KMS-11 (cell line): ENCODE measurements around the gene FAM13C.

ENCODE experiments used
- H2AFZ ChIP-seq: fragments of 200-600 bp; sonication (generic); 2 replicates; pipeline ENCODE4 v1.6.1; 2016; ENCODE audit warnings: antibody characterized with exemption, mixed run types, low read depth
- H3K27ac ChIP-seq: fragments of 200-600 bp; sonication (generic); 2 replicates; pipeline ENCODE4 v1.6.1; 2016; ENCODE audit warnings: mild to moderate bottlenecking, mixed run types
- H3K27me3 ChIP-seq: fragments of 200-600 bp; sonication (generic); 2 replicates; pipeline ENCODE4 v1.6.1; 2017; ENCODE audit warnings: mild to moderate bottlenecking, low read depth, mixed run types, moderate library complexity; ENCODE audit not compliant: insufficient read depth
- H3K36me3 ChIP-seq: fragments of 200-600 bp; sonication (generic); 2 replicates; pipeline ENCODE4 v1.6.1; 2017; ENCODE audit warnings: mild to moderate bottlenecking, mixed run types; ENCODE audit not compliant: insufficient read depth
- H3K4me1 ChIP-seq: fragments of 200-600 bp; sonication (generic); 2 replicates; pipeline ENCODE4 v1.6.1; 2016; ENCODE audit warnings: mild to moderate bottlenecking, low read depth, mixed run types; ENCODE audit not compliant: poor library complexity, severe bottlenecking
- H3K4me2 ChIP-seq: fragments of 200-600 bp; sonication (generic); 2 replicates; pipeline ENCODE4 v1.7.0; 2016; ENCODE audit warnings: mild to moderate bottlenecking, mixed run types
- H3K4me3 ChIP-seq: fragments of 200-600 bp; sonication (generic); IDR thresholded peaks from 2 replicates; pipeline ENCODE4 v1.6.1; 2017; ENCODE audit warnings: low read depth, low read length, mixed read lengths; ENCODE audit not compliant: insufficient read depth
- H3K79me2 ChIP-seq: fragments of 200-600 bp; sonication (generic); 2 replicates; pipeline ENCODE4 v1.6.1; 2016; ENCODE audit warnings: low read depth, mixed run types; ENCODE audit not compliant: insufficient read depth
- H3K9ac ChIP-seq: fragments of 200-600 bp; sonication (generic); 2 replicates; pipeline ENCODE4 v1.6.1; 2016; ENCODE audit warnings: mild to moderate bottlenecking, mixed run types
- H4K20me1 ChIP-seq: fragments of 200-600 bp; sonication (generic); 2 replicates; pipeline ENCODE4 v1.6.1; 2016; ENCODE audit warnings: mild to moderate bottlenecking, mixed run types; ENCODE audit not compliant: insufficient read depth
- TF ChIP-seq, protein P1 (sequence below): fragments of 200-600 bp; sonication (generic); conservative IDR thresholded peaks from 2 replicates; pipeline ENCODE4 v1.6.1; 2017; ENCODE audit warnings: low read depth, mild to moderate bottlenecking, antibody characterized with exemption, low read length, moderate library complexity, mixed read lengths

FAM13C gene

DNA sequence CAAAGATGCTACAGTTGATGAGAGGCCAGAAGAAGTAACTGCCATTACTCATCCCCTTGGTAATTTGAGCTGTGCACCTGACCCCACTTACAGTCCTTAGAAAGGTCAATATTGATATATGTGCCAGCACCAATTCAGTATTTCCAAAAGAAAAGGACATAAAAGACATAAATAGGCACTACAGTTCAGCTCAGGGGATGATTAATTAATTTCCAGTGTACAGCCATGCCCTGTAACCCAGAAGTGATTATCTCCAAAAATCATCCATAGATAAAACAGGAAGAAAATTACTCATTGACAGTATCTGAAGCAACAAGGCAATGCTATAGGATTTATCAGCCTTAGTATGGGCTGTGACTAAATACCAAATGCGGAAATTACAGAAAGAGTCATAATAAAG, 103.5 kb downstream of the FAM13C start:
- H3K27me3 ChIP-seq, result no peaks in the 10 kb centered on the region
- H3K9ac ChIP-seq, result no peak overlapping the region
- no peaks in the 10 kb centered on the region for H4K20me1 ChIP-seq
- no peak overlapping the region for H3K27ac ChIP-seq
- TF ChIP-seq, protein P1, sequence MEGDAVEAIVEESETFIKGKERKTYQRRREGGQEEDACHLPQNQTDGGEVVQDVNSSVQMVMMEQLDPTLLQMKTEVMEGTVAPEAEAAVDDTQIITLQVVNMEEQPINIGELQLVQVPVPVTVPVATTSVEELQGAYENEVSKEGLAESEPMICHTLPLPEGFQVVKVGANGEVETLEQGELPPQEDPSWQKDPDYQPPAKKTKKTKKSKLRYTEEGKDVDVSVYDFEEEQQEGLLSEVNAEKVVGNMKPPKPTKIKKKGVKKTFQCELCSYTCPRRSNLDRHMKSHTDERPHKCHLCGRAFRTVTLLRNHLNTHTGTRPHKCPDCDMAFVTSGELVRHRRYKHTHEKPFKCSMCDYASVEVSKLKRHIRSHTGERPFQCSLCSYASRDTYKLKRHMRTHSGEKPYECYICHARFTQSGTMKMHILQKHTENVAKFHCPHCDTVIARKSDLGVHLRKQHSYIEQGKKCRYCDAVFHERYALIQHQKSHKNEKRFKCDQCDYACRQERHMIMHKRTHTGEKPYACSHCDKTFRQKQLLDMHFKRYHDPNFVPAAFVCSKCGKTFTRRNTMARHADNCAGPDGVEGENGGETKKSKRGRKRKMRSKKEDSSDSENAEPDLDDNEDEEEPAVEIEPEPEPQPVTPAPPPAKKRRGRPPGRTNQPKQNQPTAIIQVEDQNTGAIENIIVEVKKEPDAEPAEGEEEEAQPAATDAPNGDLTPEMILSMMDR, result no peak
- H3K36me3 ChIP-seq, result no peaks in the 10 kb centered on the region
- H2AFZ ChIP-seq, result no peak overlapping the region
- H3K4me1 ChIP-seq, result no peaks in the 10 kb centered on the region
- H3K4me2 ChIP-seq, result no peak overlapping the region
- H3K79me2 ChIP-seq, result no peaks in the 10 kb centered on the region
- H3K4me3 ChIP-seq, result no peak overlapping the region

DNA sequence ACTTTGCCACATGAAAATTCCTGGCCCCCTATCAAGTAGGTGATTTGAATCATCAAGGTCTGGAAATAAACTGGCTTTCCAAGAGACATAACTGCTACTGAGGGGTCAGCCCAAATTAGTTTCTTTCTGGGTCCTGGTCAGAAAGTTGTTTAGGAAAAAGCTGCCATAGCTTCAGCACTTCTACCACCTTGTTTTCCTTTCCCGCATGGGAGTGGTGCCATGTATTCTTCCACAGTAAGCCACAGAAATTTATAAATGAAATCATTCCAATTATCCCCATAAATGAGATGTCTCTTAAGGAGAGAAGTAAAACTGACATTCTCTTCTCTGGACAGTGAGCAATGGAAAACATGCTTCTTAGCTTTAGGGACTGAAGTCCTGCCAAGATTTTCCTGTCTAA, 105.1 kb downstream of the FAM13C start:
- no peak overlapping the region for H3K27ac ChIP-seq
- TF ChIP-seq, protein P1, result no peak
- H3K4me1 ChIP-seq, result no peaks in the 10 kb centered on the region
- no peaks in the 10 kb centered on the region for H3K27me3 ChIP-seq
- no peak overlapping the region for H3K4me2 ChIP-seq
- no peaks in the 10 kb centered on the region for H3K79me2 ChIP-seq
- H3K4me3 ChIP-seq, result no peak overlapping the region
- no peak overlapping the region for H3K9ac ChIP-seq
- H4K20me1 ChIP-seq, result no peaks in the 10 kb centered on the region
- no peaks in the 10 kb centered on the region for H3K36me3 ChIP-seq
- no peak overlapping the region for H2AFZ ChIP-seq

GRCh38 chr10:59255463-59255862, 106.9 kb downstream of the FAM13C start:
- Histone ChIP-seq H3K4me1 (no peaks in the 10 kb centered on the region), H3K9ac (no peak overlapping the region), H3K27me3 (no peaks in the 10 kb centered on the region), H3K79me2 (no peaks in the 10 kb centered on the region), H4K20me1 (no peaks in the 10 kb centered on the region), H3K36me3 (no peaks in the 10 kb centered on the region), H3K4me3 (no peak overlapping the region), H2AFZ (no peak overlapping the region), H3K27ac (no peak overlapping the region), H3K4me2 (no peak overlapping the region)
- TF ChIP-seq, protein P1, result no peak

DNA sequence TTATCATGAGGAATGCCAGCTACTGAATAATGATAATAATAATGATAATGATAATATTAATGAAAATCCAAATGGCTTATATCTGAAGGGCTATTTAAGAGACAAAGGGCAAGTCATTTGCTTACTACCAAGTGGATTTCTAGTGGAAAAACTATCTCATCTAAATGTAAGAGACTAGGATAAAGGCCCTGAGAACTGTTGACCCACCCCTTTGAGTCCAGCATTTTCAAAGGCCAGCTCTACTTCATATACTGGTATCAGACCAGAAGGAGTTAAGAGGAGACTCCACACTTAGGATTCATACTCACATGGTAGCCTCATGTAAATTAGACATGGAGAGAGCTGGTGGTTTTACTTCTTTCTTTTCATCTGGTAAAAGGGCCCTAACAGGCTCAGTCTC, 109.9 kb downstream of the FAM13C start:
- Histone ChIP-seq H3K4me1 (no peaks in the 10 kb centered on the region), H3K79me2 (no peaks in the 10 kb centered on the region), H3K4me2 (no peak overlapping the region), H2AFZ (no peak overlapping the region), H4K20me1 (no peaks in the 10 kb centered on the region), H3K27ac (no peak overlapping the region), H3K4me3 (no peak overlapping the region), H3K27me3 (no peaks in the 10 kb centered on the region), H3K9ac (no peak overlapping the region), H3K36me3 (no peaks in the 10 kb centered on the region)
- TF ChIP-seq, protein P1, result no peak

- Histone ChIP-seq H3K4me2 (no peak overlapping the region), H3K9ac (no peak overlapping the region), H3K27me3 (no peaks in the 10 kb centered on the region), H3K4me1 (no peaks in the 10 kb centered on the region), H3K27ac (no peak overlapping the region), H2AFZ (no peak overlapping the region), H3K36me3 (no peaks in the 10 kb centered on the region), H4K20me1 (no peaks in the 10 kb centered on the region), H3K4me3 (no peak overlapping the region), H3K79me2 (no peaks in the 10 kb centered on the region)
- TF ChIP-seq, protein P1, result no peak
Observed at GRCh38 chr10:59245686-59246085, 116.7 kb downstream of the FAM13C start.
